ENCODE measurements around the gene TMC2. TPM values are rescaled to one million over a fixed set of nuclear protein-coding genes. Genes with fewer than 3 reads are reported as not detected.

Gene TMC2
- polyA plus RNA-seq, 1 experiment, result not detected

GRCh38 chr20:2658414-2659354 lies 122.3 kb downstream of the TMC2 start:
- Histone ChIP-seq H3K27me3 (ENCODE audit: control insufficient read depth, insufficient read depth, low read length) (no peaks in the 10 kb centered on the region), H3K36me3 (ENCODE audit: control insufficient read depth, insufficient read depth, low read length) (peaks cover 48% of the 10 kb centered on the region), H3K4me3 (ENCODE audit: low read depth, low read length) (no peak overlapping the region)
- ChIA-PET POLR2A (no interaction called here), CTCF (interaction anchor here (1.1 kb wide), 1 partner anchor 12 kb away, joined by 3 read pairs; no protein-coding TSS in a partner anchor)
- TF ChIP-seq, protein P1, sequence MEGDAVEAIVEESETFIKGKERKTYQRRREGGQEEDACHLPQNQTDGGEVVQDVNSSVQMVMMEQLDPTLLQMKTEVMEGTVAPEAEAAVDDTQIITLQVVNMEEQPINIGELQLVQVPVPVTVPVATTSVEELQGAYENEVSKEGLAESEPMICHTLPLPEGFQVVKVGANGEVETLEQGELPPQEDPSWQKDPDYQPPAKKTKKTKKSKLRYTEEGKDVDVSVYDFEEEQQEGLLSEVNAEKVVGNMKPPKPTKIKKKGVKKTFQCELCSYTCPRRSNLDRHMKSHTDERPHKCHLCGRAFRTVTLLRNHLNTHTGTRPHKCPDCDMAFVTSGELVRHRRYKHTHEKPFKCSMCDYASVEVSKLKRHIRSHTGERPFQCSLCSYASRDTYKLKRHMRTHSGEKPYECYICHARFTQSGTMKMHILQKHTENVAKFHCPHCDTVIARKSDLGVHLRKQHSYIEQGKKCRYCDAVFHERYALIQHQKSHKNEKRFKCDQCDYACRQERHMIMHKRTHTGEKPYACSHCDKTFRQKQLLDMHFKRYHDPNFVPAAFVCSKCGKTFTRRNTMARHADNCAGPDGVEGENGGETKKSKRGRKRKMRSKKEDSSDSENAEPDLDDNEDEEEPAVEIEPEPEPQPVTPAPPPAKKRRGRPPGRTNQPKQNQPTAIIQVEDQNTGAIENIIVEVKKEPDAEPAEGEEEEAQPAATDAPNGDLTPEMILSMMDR (IDR thresholded peaks at IDR 0.05; ENCODE audit: insufficient read depth, low read depth, low read length), result no peak
- no peak for DNase-seq (ENCODE audit: low read depth)

DNA sequence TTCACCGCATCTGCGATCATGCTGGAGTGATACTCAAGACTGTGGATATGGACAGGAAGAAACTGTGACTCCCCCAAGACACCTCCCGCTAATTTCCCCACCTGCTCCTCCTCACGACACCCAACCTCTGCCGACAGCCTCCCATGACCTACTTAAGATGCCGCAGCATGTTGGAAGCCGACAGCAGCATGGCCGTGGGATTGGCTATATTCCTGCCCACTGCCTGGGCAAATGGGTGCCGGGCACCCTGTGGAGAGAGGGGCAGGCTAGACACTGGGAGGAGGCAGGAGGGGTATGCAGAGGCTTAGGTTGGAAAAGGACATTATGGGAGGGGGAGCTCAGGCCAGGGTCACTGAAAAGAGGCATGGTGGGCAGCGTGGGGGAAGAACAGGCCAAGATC lies 123.2 kb downstream of the TMC2 start:
- DNase-seq (ENCODE audit: low read depth), result no peak
- ChIA-PET CTCF (interaction anchor here (0.6 to 1.1 kb wide), 2 partner anchors 13 to 341 kb away, joined by 3 read pairs; no protein-coding TSS in a partner anchor), POLR2A (no interaction called here)
- H3K4me3 ChIP-seq (ENCODE audit: low read depth, low read length), result no peak overlapping the region
- TF ChIP-seq, protein P1 (IDR thresholded peaks at IDR 0.05; ENCODE audit: insufficient read depth, low read depth, low read length), result no peak
- H3K36me3 ChIP-seq (ENCODE audit: control insufficient read depth, insufficient read depth, low read length), result peaks cover 44% of the 10 kb centered on the region
- H3K27me3 ChIP-seq (ENCODE audit: control insufficient read depth, insufficient read depth, low read length), result no peaks in the 10 kb centered on the region

DNA sequence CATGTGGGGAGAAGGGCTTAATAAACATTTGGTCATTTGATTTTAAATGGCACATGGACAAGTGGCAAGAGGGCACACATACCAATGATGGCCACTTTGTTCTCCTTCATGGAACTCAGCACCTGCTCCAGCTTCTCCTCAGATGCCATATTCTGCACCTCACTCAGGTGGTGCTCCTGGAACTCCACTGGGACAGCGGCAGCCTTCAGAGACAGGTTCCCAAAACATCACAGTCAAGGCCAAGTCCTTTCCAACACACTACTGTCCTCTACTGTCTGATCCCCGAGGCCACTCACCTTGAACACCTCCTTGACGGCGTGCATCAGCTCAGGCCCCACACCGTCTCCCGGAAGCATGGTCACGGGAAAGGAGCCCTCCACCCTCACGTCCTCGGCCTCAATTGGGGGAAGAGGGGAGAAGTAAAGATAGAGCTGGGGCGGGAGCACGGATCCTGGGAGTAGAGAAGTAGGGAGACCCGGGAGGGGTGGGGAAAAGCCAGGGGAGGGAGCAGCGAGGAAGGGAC lies 127.1 kb downstream of the TMC2 start:
- Histone ChIP-seq H3K4me3 (ENCODE audit: low read depth, low read length) (peak overlapping the region; percentile 89), H3K36me3 (ENCODE audit: control insufficient read depth, insufficient read depth, low read length) (peaks cover 17% of the 10 kb centered on the region), H3K27me3 (ENCODE audit: control insufficient read depth, insufficient read depth, low read length) (no peaks in the 10 kb centered on the region; the same call in 1 of the 2 replicates)
- ChIA-PET POLR2A (interaction anchor here (1.2 kb wide), 1 partner anchor 11 kb away, joined by 5 read pairs; the partner anchor contains the start of gene NOP56), CTCF (interaction anchor here (0.7 kb wide), 1 partner anchor 192 kb away, joined by 3 read pairs; no protein-coding TSS in a partner anchor)
- TF ChIP-seq, protein P1 (IDR thresholded peaks at IDR 0.05; ENCODE audit: insufficient read depth, low read depth, low read length), result no peak
- DNase-seq (ENCODE audit: low read depth), result no peak

DNA sequence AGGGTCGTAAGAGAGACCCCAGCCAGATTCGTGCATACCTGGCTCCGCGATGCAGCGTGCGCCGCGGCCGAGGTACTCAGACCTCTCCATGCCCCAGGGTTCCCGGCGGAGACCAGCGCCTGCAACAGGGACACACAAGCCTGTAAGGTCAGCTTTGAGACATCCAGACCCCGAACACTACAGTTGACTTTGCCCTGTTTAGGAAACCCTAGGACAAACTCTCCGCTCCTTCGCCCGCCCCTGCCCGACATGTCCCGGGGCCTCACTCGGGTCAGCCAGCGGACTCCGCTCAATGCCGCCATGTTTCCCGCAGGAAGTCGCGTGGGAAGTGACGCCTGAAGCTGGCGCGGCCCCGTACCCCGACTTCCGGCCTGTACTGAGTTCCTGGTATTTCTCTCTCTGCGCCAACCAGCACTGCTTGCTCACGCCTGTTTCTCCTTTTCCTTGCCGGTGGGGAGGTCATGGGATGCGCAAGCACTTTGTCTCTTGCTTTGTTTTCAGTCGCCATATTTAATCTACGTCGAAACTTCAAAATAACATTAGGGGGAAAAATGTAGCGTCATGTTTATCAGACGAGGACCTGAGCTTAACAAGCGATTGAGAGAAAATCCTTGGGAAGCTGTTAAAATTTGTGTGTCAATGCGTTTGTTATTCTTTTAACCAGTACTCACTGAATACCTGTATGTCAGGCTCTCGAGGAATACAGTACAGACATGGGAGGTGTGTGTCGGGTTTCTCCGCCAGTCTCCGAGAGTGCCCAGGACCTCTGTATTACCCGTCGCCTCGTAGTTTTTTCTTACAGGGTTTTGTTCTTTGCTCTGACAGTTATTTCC lies 127.7 kb downstream of the TMC2 start, which contains the start of gene IDH3B:
Gene IDH3B, minus strand, starts transcription at position 330 of the 833 bp plus-strand sequence. Its CDS starts 28 bp downstream, at position 302.
- ChIA-PET POLR2A (interaction anchor here (1.2 kb wide), 1 partner anchor 11 kb away, joined by 5 read pairs; the partner anchor contains the start of gene NOP56), CTCF (interaction anchor here (0.7 to 0.9 kb wide), 2 partner anchors 141 to 191 kb away, joined by 3 read pairs; no protein-coding TSS in a partner anchor)
- TF ChIP-seq, protein P1 (IDR thresholded peaks at IDR 0.05; ENCODE audit: insufficient read depth, low read depth, low read length), result no peak
- H3K4me3 ChIP-seq (ENCODE audit: low read depth, low read length), result peak within 1 kb of the TSS; percentile 89
- H3K27me3 ChIP-seq (ENCODE audit: control insufficient read depth, insufficient read depth, low read length), result no peaks in the 10 kb centered on the region; the same call in 1 of the 2 replicates
- peaks cover 12% of the 10 kb centered on the region for H3K36me3 ChIP-seq (ENCODE audit: control insufficient read depth, insufficient read depth, low read length)
- DNase-seq (ENCODE audit: low read depth), result peak; percentile 59

Data from BJ (cell line).